Uterus (tissue), 4 donors: Measurements from ENCODE around the gene RO60. TPM values are rescaled to one million over a fixed set of nuclear protein-coding genes. Genes with fewer than 3 reads are reported as not detected.

ENCODE experiments used
- DNase-seq, 2 donors: peaks; one replicate each; pipeline ENCODE4 v3.0.0-alpha.2; 2019 to 2020
- H3K27ac ChIP-seq, 2 donors: fragments of 200-600 bp; sonication (generic); 1 replicate in 1 of 2; 2 replicates in 1 of 2; pipeline ENCODE4 v1.5.1; 2016 to 2018
- H3K27me3 ChIP-seq, 2 donors: fragments of 200-600 bp; sonication (generic); one replicate each; pipeline ENCODE4 v1.5.1; 2018 to 2019; ENCODE audit warnings: control low read depth in 1 of 2
- H3K36me3 ChIP-seq, 2 donors: fragments of 200-600 bp; sonication (generic); one replicate each; pipeline ENCODE4 v1.5.1; 2019; ENCODE audit warnings: control low read depth in 1 of 2
- H3K4me1 ChIP-seq, 2 donors: fragments of 200-600 bp; sonication (generic); one replicate each; pipeline ENCODE4 v1.5.1; 2018 to 2019; ENCODE audit warnings: control low read depth in 1 of 2
- H3K4me3 ChIP-seq, 2 donors: fragments of 200-600 bp; sonication (generic); 1 replicate in 1 of 2; 2 replicates in 1 of 2; pipeline ENCODE4 v1.5.1; 2018 to 2019; ENCODE audit warnings: mild to moderate bottlenecking in 1 of 2
- H3K9me3 ChIP-seq, 2 donors: fragments of 200-600 bp; sonication (generic); one replicate each; pipeline ENCODE4 v1.5.1; 2019; ENCODE audit warnings: control low read depth in 1 of 2
- CTCF ChIP-seq, 4 experiments: fragments of 200-600 bp in 2 of 4; fragments of 450-650 bp in 2 of 4; sonication (generic) in 2 of 4; IDR thresholded peaks; one replicate each; pipeline ENCODE4 v1.5.1; 2016 to 2019; ENCODE audit warnings: antibody characterized with exemption in 4 of 4, mild to moderate bottlenecking in 2 of 4, moderate library complexity in 1 of 4
- POLR2A ChIP-seq, 2 donors: fragments of 450-650 bp; IDR thresholded peaks; one replicate each; pipeline ENCODE4 v1.6.1; 2016; ENCODE audit warnings: antibody characterized with exemption in 2 of 2, mild to moderate bottlenecking in 1 of 2, moderate library complexity in 1 of 2
- intact Hi-C: fragments of 100-400 bp; cut with DNase I; formaldehyde crosslinking; loops from one replicate; pipeline ENCODE4 v1.15.1; 2023; ENCODE audit warnings: low total_unique reads
- small RNA-seq: library from RNA; depleted of rRNA; stranded (forward); fragments of <200 nt; gene quantifications from one replicate; pipeline ENCODE3, GENCODE V24; 2016
- total RNA-seq, 4 donors: library from RNA; depleted of rRNA in 3 of 4; stranded (reverse); fragments of >200 nt in 3 of 4; gene quantifications; one replicate each; pipeline versions ENCODE4 v1.1.0 to v1.2.4, GENCODE V29; 2014 to 2023
- donor health status: DM: yes; HTN: yes; CAD: no.

The RO60 gene
- total RNA-seq, 4 donors from 2014 or later = 68.9 to 290 (median 98.1) TPM

GRCh38 chr1:193104907-193105820, 45.8 kb downstream of the RO60 start, which contains the start of gene GLRX2:
Gene GLRX2, minus strand, starts transcription at chr1:193105414. Its CDS starts 32 bp downstream, at chr1:193105382.
- TF ChIP-seq CTCF (IDR thresholded peaks at IDR 0.05) = peak in 2 of 4 experiments; percentile 9 to 18
- peak; percentile 61 to 88 for TF ChIP-seq POLR2A (IDR thresholded peaks at IDR 0.05)
- intact Hi-C loops = loop anchor here (10.0 kb wide), 1 partner anchor 50 kb away; the partner anchor contains the start of genes RO60 and UCHL5
- peaks cover 6 to 10% of the 10 kb centered on the region in 2 donors for H3K4me1 ChIP-seq
- H3K36me3 ChIP-seq = no peaks in the 10 kb centered on the region
- peak within 1 kb of the TSS; percentile 73 to 95 for H3K4me3 ChIP-seq
- DNase-seq = peak; percentile 83 to 86
- peak within 1 kb of the TSS; percentile 92 to 97 for H3K27ac ChIP-seq
- no peaks in the 10 kb centered on the region for H3K9me3 ChIP-seq
- no peaks in the 10 kb centered on the region for H3K27me3 ChIP-seq

GRCh38 chr1:193105821-193106177, 46.4 kb downstream of the RO60 start:
- peak overlapping the region; percentile 92 to 97 for H3K27ac ChIP-seq
- H3K9me3 ChIP-seq = no peaks in the 10 kb centered on the region
- peak overlapping the region; percentile 73 to 95 for H3K4me3 ChIP-seq
- H3K36me3 ChIP-seq = no peaks in the 10 kb centered on the region
- no peak for TF ChIP-seq CTCF (IDR thresholded peaks at IDR 0.05)
- TF ChIP-seq POLR2A (IDR thresholded peaks at IDR 0.05) = no peak
- H3K4me1 ChIP-seq = peaks cover 6 to 10% of the 10 kb centered on the region in 2 donors
- DNase-seq = no peak
- intact Hi-C loops = loop anchor here (10.0 kb wide), 1 partner anchor 51 kb away; the partner anchor contains the start of genes RO60 and UCHL5
- H3K27me3 ChIP-seq = no peaks in the 10 kb centered on the region

GRCh38 chr1:193108471-193108870, 49.1 kb downstream of the RO60 start:
- no peak for TF ChIP-seq CTCF (IDR thresholded peaks at IDR 0.05)
- TF ChIP-seq POLR2A (IDR thresholded peaks at IDR 0.05) = no peak
- H3K27me3 ChIP-seq = no peaks in the 10 kb centered on the region
- no peaks in the 10 kb centered on the region for H3K36me3 ChIP-seq
- peaks cover 3 to 7% of the 10 kb centered on the region in 2 donors for H3K4me1 ChIP-seq
- H3K4me3 ChIP-seq = no peak overlapping the region
- intact Hi-C loops = loop anchor here (10.0 kb wide), 1 partner anchor 54 kb away; the partner anchor contains the start of genes RO60 and UCHL5
- H3K9me3 ChIP-seq = no peaks in the 10 kb centered on the region
- no peak overlapping the region for H3K27ac ChIP-seq
- no peak for DNase-seq

Small RNA genes lying within 50 kb of the gene (small RNA-seq; reads per million reads assigned to genes)
- gene SCARNA18B = not detected

Other genes starting within 250 kb of the RO60 start
- 10 to 100 TPM in 3 of 4 donors, 1 to 10 TPM in 1; 7.4 to 40.9 (median 23.1) TPM for gene UCHL5, start 252 bp upstream of the RO60 start, total RNA-seq
- gene GLRX2, start 45.8 kb downstream of the RO60 start, total RNA-seq = 10 to 100 TPM in 1 of 4 donors, 1 to 10 TPM in 3; 1.0 to 10.8 (median 6.6) TPM
- 10 to 100 TPM; 14.6 to 64.7 (median 56.0) TPM for gene CDC73, start 62.4 kb downstream of the RO60 start, total RNA-seq
- gene B3GALT2, start 127.0 kb downstream of the RO60 start, total RNA-seq = 1 to 10 TPM in 1 of 4 donors, under 1 TPM in 1, not detected in 2; 0.21 to 4.1 TPM